RPMI7951 (cell line): ENCODE measurements around the gene TNRC6C. TPM values are rescaled to one million over a fixed set of nuclear protein-coding genes. Genes with fewer than 3 reads are reported as not detected.

ENCODE experiments used
- DNase-seq: peaks from one replicate; pipeline ENCODE4 v3.0.0-alpha.2; 2012; ENCODE audit warnings: low read depth
- total RNA-seq: library from RNA; depleted of rRNA; stranded (reverse); fragments of >200 nt; shearing (Covaris generic); gene quantifications from 2 replicates; pipeline ENCODE4 v1.2.3, GENCODE V29; 2014

Gene TNRC6C
- total RNA-seq, 1 experiment from 2014 or later = 4.0 TPM

DNA sequence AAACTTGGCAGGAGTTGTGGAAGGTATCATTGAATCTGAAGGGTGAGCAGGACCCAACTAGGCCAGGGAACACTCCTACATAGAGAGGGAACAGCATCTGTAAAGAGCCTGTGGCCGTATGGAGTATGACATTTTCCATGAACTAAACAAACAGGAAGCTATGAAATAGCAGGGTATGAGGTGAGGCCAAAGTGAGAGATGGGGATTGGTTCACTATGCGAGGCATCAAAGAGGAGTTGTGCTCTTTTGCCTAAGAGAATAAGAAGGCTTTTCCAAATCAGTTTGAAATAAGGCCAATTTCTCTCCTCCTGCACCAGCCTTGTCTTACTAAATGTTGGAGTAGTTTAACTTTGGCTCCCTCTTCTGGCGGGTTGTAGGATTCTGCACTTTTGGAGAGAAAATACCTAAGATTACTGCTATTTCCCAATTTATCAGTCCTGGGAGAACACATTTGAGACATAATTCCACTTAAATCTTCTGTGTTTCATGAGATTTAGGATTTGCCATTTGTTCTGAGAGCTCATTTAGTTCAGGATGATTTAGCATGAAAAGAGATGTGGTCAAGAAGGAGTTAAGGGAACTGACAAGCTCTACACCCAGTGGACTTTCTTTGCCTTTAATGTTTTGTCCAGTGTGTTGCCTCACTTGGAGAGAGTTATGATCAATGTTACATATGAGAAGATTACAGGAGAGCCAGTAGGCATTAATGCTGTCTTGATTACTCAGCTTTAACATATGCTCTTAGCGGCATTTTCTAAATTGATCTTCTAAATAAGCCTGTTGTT is 55.4 kb downstream of the TNRC6C start:
- peak; percentile 40 for DNase-seq

- no peak for DNase-seq
Measured at GRCh38 chr17:78014646-78015045, 56.1 kb downstream of the TNRC6C start.

DNA sequence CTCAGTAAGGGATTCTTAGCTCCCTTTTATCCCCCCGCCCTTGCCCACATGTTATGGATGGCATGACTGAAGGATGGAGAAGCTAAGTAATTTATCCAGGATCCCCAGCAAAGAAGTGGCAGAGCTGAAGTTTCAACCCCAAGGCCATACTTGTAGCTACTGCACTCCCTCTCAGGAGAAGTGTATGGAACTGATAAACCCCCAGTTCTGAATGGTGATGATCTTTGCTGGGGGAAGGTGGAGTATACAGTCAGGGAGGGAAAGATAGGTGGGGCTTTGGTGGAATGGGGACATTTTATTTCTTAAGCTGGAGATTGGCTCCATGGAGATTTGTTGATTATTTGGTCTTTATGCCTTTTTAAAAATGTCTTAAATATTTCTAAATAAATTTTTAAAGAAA is 58.3 kb downstream of the TNRC6C start:
- no peak for DNase-seq

DNA sequence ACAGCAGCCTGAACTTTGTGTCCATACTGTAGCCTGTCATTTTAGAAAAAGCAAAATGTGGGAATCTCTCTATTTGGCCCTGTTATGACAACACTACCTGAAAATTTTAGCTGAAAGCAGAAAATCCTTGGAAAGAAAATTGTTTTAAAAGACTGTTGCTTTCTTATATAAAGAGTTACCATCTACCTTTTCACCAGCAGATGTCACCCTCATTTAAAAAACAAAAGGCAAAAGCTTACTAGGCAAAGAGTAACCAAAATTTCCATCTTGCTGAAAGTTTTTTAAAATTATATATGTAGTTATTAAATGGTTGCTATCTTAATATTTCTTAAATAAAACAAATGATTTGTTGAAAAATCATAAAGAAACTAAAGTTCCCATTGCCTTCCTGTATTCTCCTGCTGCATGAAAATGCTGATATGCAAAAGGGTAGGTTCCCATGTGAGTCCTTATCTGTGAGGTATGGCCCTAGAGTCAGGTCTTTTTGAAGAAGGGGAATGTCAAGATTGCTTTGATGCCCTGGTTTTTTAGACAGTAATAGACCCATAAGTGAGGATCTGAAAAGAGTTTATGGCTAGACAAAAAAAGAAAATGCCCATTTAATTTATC is 61.0 kb downstream of the TNRC6C start:
- peak; percentile 28 for DNase-seq

GRCh38 chr17:78019976-78020716 is 61.6 kb downstream of the TNRC6C start:
- no peak for DNase-seq

DNA sequence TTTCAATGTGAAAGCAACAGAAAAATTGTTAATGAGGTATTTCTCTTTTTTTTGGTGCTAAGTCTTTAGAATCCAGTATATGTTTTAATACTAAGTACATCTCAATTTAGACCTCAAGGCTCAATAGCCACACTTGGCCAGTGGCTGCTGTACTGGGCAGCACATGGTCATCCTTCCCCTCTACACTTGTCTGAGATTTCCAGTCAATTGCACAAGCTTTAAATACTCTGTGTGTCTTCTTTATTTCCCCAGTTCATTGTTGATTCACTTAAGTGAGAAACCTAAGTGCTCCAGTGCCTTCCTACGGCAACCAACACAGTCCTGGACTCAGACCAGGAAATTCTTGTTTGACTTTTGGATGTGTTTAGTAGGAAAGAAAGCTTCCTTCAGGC is 62.2 kb downstream of the TNRC6C start:
- DNase-seq = no peak

DNA sequence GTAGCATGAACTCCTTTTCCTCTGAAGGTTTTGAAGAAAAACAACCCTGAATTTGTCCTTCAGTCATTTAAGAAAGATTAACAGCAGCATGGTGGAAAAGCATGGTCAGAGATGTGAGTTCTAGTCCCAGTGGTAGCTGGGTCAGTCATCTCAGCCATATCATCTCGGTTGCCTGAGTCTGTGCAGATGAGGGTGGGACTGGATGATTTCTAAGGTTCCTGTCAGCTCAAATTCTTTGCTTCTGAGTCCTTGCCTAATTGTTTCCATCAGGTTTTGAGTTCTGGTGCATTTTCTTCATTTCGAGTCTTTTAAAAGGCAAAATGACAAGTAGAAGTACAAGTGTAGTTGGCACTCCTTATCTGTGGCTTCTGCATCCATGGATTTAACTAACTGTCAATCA is 63.9 kb downstream of the TNRC6C start:
- DNase-seq = no peak

DNA sequence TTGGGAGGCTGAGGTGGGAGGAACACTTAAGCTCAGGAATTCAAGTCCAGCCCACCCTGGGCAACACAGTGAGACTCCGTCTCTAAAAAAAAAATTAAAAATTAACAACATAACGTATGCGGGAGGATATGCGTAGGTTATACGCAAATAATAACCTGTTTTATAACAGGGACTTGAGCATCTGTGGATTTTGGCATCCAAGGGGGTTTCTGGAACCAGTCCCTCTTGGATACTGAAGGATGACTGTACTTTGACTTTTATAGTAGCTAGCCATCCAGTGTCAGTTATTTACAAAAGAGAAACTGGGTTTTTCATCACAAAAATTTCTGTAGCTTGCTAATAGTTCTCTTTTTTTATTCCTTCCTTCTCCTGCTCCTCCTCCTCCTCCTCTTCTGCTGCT is 64.5 kb downstream of the TNRC6C start:
- no peak for DNase-seq

GRCh38 chr17:78026381-78026780 is 67.9 kb downstream of the TNRC6C start:
- DNase-seq = no peak

DNA sequence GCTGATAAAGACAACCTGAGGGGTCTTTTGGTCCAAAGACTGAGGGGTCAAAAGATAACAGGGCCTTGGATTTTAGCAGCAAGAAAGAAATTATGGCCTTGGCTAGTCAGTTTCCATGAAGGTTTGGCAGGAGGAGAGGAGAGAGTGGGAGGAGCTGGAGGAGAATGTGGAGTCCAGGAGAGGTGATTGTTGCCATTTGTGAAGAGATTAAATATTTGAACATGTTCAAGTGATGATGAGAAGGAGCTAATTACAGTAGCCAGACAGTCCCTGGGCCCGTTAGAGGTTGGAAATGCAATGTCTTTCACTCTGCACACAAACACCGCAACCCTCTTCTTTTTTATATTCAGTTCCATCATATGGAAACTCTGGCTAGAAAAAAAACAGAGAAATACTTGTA is 68.6 kb downstream of the TNRC6C start:
- DNase-seq = no peak

- no peak for DNase-seq
Measured at GRCh38 chr17:78029697-78030096, 71.2 kb downstream of the TNRC6C start.

DNA sequence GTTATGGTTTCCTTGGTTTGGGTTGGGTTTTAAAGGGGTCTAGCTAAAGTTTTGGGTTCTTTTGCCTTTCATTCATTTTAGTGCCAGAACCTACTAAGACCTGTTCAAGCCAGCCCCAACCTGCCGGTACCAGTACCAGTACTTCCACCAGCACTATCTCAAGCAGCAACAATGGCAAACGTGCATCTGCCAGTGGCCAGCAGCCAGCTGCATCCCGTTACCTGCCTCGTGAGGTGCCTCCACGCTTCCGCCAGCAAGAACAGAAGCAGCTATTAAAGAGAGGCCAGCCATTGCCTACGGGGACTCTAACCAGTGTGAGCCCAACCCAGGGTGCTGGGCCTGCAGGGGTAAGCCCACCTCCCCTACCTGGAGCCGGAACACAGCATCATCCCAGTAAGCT is 72.9 kb downstream of the TNRC6C start:
- no peak for DNase-seq

- DNase-seq = no peak
Measured at GRCh38 chr17:78032166-78032565, 73.7 kb downstream of the TNRC6C start.

GRCh38 chr17:78034429-78035091 is 76.1 kb downstream of the TNRC6C start:
- DNase-seq = no peak

GRCh38 chr17:78037280-78037679 is 78.8 kb downstream of the TNRC6C start:
- DNase-seq = no peak

DNA sequence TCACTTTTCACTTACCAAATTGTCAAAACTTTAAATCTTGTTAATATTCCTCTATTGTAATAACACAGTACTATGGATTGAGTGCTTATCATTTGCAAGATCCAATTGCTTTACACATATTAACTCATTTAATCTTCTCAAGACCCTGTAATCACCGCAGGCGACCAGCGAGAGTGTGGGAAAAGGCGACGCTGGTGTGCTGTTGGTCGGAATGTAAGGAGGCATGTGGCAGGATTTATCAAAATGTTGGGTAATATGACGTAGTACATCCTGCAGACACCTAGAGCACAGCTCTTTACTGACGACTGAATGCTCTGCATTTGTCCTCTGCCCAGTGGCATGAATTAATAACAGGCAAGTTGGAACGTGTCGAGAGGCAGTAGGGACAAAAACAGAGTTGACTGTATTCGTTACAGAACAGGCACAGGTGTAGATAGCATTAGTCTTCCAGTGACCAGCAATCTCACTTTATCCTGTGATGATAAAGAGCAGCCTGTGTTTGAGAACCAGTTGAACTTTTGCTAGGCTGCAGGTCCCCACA is 80.3 kb downstream of the TNRC6C start:
- DNase-seq = no peak

DNA sequence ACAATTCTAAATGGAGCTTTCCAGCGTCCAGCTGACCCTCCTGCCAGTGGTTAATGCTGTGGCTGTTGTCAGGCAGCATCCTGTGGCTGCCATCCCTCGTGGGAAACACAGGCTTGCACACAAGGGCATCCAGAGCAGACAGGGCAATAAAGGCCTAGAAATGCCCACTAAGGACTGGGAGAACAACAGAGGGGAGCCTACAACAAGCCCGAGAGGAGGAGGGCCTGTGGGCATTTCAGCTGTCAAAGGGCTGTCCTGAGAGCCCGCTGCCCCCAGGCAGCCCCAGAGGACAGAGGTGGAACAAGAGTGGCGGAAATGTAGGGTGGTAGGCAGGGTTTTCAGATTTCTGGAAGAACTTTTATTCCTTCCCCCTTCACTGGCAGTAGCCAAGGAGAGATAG is 81.1 kb downstream of the TNRC6C start:
- DNase-seq = no peak

- DNase-seq = peak; percentile 76
Measured at GRCh38 chr17:78040440-78041385, 82.2 kb downstream of the TNRC6C start.

GRCh38 chr17:78041386-78042179 is 83.1 kb downstream of the TNRC6C start:
- peak; percentile 17 for DNase-seq

GRCh38 chr17:78042542-78042941 is 84.0 kb downstream of the TNRC6C start:
- DNase-seq = no peak
